Natural killer cell (primary cell): ENCODE measurements around the gene UPF3B. TPM values are rescaled to one million over a fixed set of nuclear protein-coding genes. Genes with fewer than 3 reads are reported as not detected.

Source experiments
- ATAC-seq, 3 donors: fragments of 150-1000 bp in 2 of 3; fragments of 200-7000 bp in 1 of 3; cut with Tn5 transposase; 1 replicate in 1 of 3; 2 replicates in 2 of 3; pipeline ENCODE4 v1.10.0; 2021; ENCODE audit warnings: mild to moderate bottlenecking in 2 of 3, moderate library complexity in 2 of 3
- DNase-seq, 2 donors: peaks; one replicate each; pipeline versions ENCODE4 v3.0.0 to v3.0.0-alpha.2; 2013 to 2021; ENCODE audit warnings: mixed read lengths in 1 of 2
- H3K27ac ChIP-seq: one replicate; pipeline ENCODE4 v1.5.1; 2013; ENCODE audit warnings: mild to moderate bottlenecking, low read length
- H3K27me3 ChIP-seq: one replicate; pipeline ENCODE4 v1.6.1; 2013; ENCODE audit warnings: low read length; ENCODE audit not compliant: control insufficient read depth, insufficient read depth
- H3K36me3 ChIP-seq: one replicate; pipeline ENCODE4 v1.6.1; 2013; ENCODE audit warnings: low read length; ENCODE audit not compliant: control insufficient read depth, insufficient read depth
- H3K4me1 ChIP-seq: one replicate; pipeline ENCODE4 v1.6.1; 2013; ENCODE audit warnings: low read length; ENCODE audit not compliant: control insufficient read depth, insufficient read depth
- H3K4me3 ChIP-seq: one replicate; pipeline ENCODE4 v1.5.1; 2013; ENCODE audit warnings: low read length
- H3K9me3 ChIP-seq: one replicate; pipeline ENCODE4 v1.6.1; 2013; ENCODE audit warnings: low read length; ENCODE audit not compliant: control insufficient read depth, insufficient read depth
- H3K27ac Mint-ChIP-seq, 2 donors: one replicate each; pipeline ENCODE4 v1.8.0; 2022; ENCODE audit warnings: mild to moderate bottlenecking in 2 of 2, mixed read lengths in 2 of 2, moderate library complexity in 1 of 2
- H3K27me3 Mint-ChIP-seq, 2 donors: one replicate each; pipeline ENCODE4 v1.8.0; 2022; ENCODE audit warnings: low read depth in 2 of 2, mixed read lengths in 2 of 2
- H3K36me3 Mint-ChIP-seq: one replicate; pipeline ENCODE4 v1.8.0; 2022; ENCODE audit warnings: mixed read lengths
- H3K4me1 Mint-ChIP-seq, 2 donors: one replicate each; pipeline ENCODE4 v1.8.0; 2022; ENCODE audit warnings: mixed read lengths in 2 of 2
- H3K4me3 Mint-ChIP-seq: one replicate; pipeline ENCODE4 v1.8.0; 2022; ENCODE audit warnings: mild to moderate bottlenecking, moderate library complexity, mixed read lengths
- H3K9me3 Mint-ChIP-seq, 2 donors: one replicate each; pipeline ENCODE4 v1.8.0; 2022; ENCODE audit warnings: mixed read lengths in 2 of 2
- CTCF ChIP-seq: fragments of 200-600 bp; IDR thresholded peaks from one replicate; pipeline ENCODE4 v1.8.0; 2022; ENCODE audit warnings: antibody characterized with exemption
- WGBS: methylation state at CpG from one replicate; pipeline ENCODE4 v1.1.7; 2013; ENCODE audit warnings: missing lambda C conversion rate; ENCODE audit not compliant: insufficient coverage; 5-methylcytosine and 5-hydroxymethylcytosine counted together
- intact Hi-C: fragments of 100-400 bp; cut with micrococcal nuclease; formaldehyde crosslinking; loops from one replicate; pipeline ENCODE4 v1.14.2; 2022
- total RNA-seq, 4 donors: library from RNA; stranded (reverse); fragments of 120-200 nt in 1 of 4; gene quantifications; one replicate each; pipeline versions ENCODE4 v1.2.3 to v1.2.4, GENCODE V29; 2013 to 2022

The UPF3B gene
- 10 to 100 TPM in 2 of 3 donors, 1 to 10 TPM in 1; 9.3 to 16.4 (median 12.4) TPM for total RNA-seq
- 9.9 TPM for total RNA-seq (2013)

GRCh38 chrX:119852382-119853353, at the start of gene UPF3B:
Gene UPF3B, minus strand, starts transcription at chrX:119852963. Its CDS starts 35 bp downstream, at chrX:119852928.
- WGBS: 0% methylated on average over 53 of the region's 54 CpGs
- no peaks in the 10 kb centered on the region for H3K36me3 Mint-ChIP-seq
- no peaks in the 10 kb centered on the region for H3K9me3 Mint-ChIP-seq
- H3K4me3 Mint-ChIP-seq: peak within 1 kb of the TSS; percentile 100
- Histone ChIP-seq H3K4me3 (peak within 1 kb of the TSS; percentile 100), H3K4me1 (peaks cover 12% of the 10 kb centered on the region), H3K36me3 (no peaks in the 10 kb centered on the region), H3K27ac (peak within 1 kb of the TSS; percentile 98), H3K9me3 (no peaks in the 10 kb centered on the region), H3K27me3 (no peaks in the 10 kb centered on the region)
- H3K27me3 Mint-ChIP-seq: peaks cover 0 to 8% of the 10 kb centered on the region in 2 donors
- DNase-seq (peak; percentile 85 to 97), ATAC-seq (peak; percentile 94 to 100 (median 95))
- TF ChIP-seq CTCF: no peak
- intact Hi-C loops: loop anchor here (1.0 to 5.0 kb wide), 2 partner anchors 19 to 60 kb away; partner anchors contain the start of genes NDUFA1, RNF113A and RPL39
- peak within 1 kb of the TSS; percentile 99 for H3K27ac Mint-ChIP-seq
- H3K4me1 Mint-ChIP-seq: peaks cover 14 to 15% of the 10 kb centered on the region in 2 donors

GRCh38 chrX:119900976-119901375, 48.2 kb upstream of the UPF3B start:
- ATAC-seq (no peak), DNase-seq (no peak)
- intact Hi-C loops: no loop called here
- Mint-ChIP-seq H3K9me3 (no peaks in the 10 kb centered on the region), H3K4me3 (no peak overlapping the region), H3K27ac (no peak overlapping the region), H3K36me3 (no peaks in the 10 kb centered on the region), H3K27me3 (no peaks in the 10 kb centered on the region), H3K4me1 (no peaks in the 10 kb centered on the region)
- Histone ChIP-seq H3K4me3 (no peak overlapping the region), H3K9me3 (no peaks in the 10 kb centered on the region), H3K27ac (no peak overlapping the region), H3K4me1 (no peaks in the 10 kb centered on the region), H3K36me3 (no peaks in the 10 kb centered on the region), H3K27me3 (no peaks in the 10 kb centered on the region)
- WGBS: no CpG with 5 or more reads among the region's 1 CpG
- no peak for TF ChIP-seq CTCF

- intact Hi-C loops: no loop called here
- ATAC-seq (no peak), DNase-seq (no peak)
- H3K36me3 ChIP-seq: no peaks in the 10 kb centered on the region
- Mint-ChIP-seq H3K4me1 (no peaks in the 10 kb centered on the region), H3K27me3 (no peaks in the 10 kb centered on the region), H3K9me3 (no peaks in the 10 kb centered on the region), H3K4me3 (no peak overlapping the region), H3K27ac (no peak overlapping the region), H3K36me3 (no peaks in the 10 kb centered on the region)
- no peak overlapping the region for H3K4me3 ChIP-seq
- H3K27ac ChIP-seq: no peak overlapping the region
- WGBS: no CpG with 5 or more reads among the region's 2 CpGs
- no peaks in the 10 kb centered on the region for H3K27me3 ChIP-seq
- TF ChIP-seq CTCF: no peak
- H3K4me1 ChIP-seq: no peaks in the 10 kb centered on the region
- no peaks in the 10 kb centered on the region for H3K9me3 ChIP-seq
Measured at GRCh38 chrX:119899125-119899524, 46.4 kb upstream of the UPF3B start.
